Neural crest cell (in vitro differentiated cells): ENCODE results near the gene RELN. TPM values are rescaled to one million over a fixed set of nuclear protein-coding genes. Genes with fewer than 3 reads are reported as not detected.

Experiments used
- DNase-seq: peaks from one replicate; pipeline ENCODE4 v3.0.0; 2021; ENCODE audit warnings: low read depth, mixed read lengths, low spot score
- H3K27ac Mint-ChIP-seq: one replicate; pipeline ENCODE4 v1.8.0; 2021; ENCODE audit warnings: mild to moderate bottlenecking, mixed read lengths; ENCODE audit not compliant: unreplicated experiment
- H3K27me3 Mint-ChIP-seq: 2 replicates; pipeline ENCODE4 v1.8.0; 2021; ENCODE audit warnings: low read depth, mild to moderate bottlenecking, mixed read lengths
- H3K36me3 Mint-ChIP-seq: 2 replicates; pipeline ENCODE4 v1.8.0; 2021; ENCODE audit warnings: low read depth, mild to moderate bottlenecking, mixed read lengths
- H3K4me1 Mint-ChIP-seq: 2 replicates; pipeline ENCODE4 v1.8.0; 2021; ENCODE audit warnings: mixed read lengths
- H3K4me3 Mint-ChIP-seq: one replicate; pipeline ENCODE4 v1.8.0; 2021; ENCODE audit warnings: mild to moderate bottlenecking, mixed read lengths
- H3K9me3 Mint-ChIP-seq: 2 replicates; pipeline ENCODE4 v1.8.0; 2021; ENCODE audit warnings: mixed read lengths
- CTCF ChIP-seq: fragments of 200-600 bp; sonication (generic); conservative IDR thresholded peaks from 2 replicates; pipeline ENCODE4 v1.5.0; 2021; ENCODE audit warnings: antibody characterized with exemption, mild to moderate bottlenecking
- total RNA-seq: library from RNA; stranded (reverse); gene quantifications from 2 replicates; pipeline ENCODE4 v1.2.1, GENCODE V29; 2021

Gene RELN
- total RNA-seq, 1 donor from 2014 or later = 0.02 TPM

DNA sequence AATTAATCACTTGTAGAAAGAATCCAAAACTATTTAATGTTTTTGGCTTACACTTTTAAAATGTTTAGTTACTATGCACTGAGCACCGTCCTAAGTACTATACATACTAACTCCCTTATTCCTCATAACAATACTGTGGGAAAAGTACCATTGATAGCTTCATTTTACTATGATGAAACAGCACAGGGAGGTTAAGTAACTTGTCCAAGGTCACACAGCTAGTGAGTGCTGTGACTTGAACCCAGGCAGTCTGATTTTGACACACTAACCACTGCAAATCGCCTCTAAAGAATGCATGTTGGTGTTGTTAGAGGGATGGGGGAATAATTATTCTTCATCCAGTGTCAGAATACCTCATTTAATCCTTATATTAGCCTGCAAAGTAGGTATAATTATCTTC lies 1.9 kb upstream of the RELN start:
- TF ChIP-seq CTCF = no peak
- Mint-ChIP-seq H3K27me3 (peaks cover 63% of the 10 kb centered on the region), H3K36me3 (no peaks in the 10 kb centered on the region), H3K9me3 (no peaks in the 10 kb centered on the region), H3K4me1 (peaks cover 5% of the 10 kb centered on the region), H3K27ac (no peak overlapping the region), H3K4me3 (no peak overlapping the region)
- no peak for DNase-seq

- peaks cover 5% of the 10 kb centered on the region for H3K4me1 Mint-ChIP-seq
- no peak for TF ChIP-seq CTCF
- H3K27me3 Mint-ChIP-seq = peaks cover 67% of the 10 kb centered on the region
- DNase-seq = no peak
- no peaks in the 10 kb centered on the region for H3K9me3 Mint-ChIP-seq
- H3K4me3 Mint-ChIP-seq = no peak overlapping the region
- H3K27ac Mint-ChIP-seq = no peak overlapping the region
- H3K36me3 Mint-ChIP-seq = no peaks in the 10 kb centered on the region
Observed at GRCh38 chr7:103990991-103991390, 1.5 kb upstream of the RELN start.

GRCh38 chr7:103989785-103990767 lies 618 bp upstream of the RELN start:
- no peaks in the 10 kb centered on the region for H3K9me3 Mint-ChIP-seq
- no peak overlapping the region for H3K27ac Mint-ChIP-seq
- peak; percentile 26 for DNase-seq
- peaks cover 5% of the 10 kb centered on the region for H3K4me1 Mint-ChIP-seq
- H3K36me3 Mint-ChIP-seq = no peaks in the 10 kb centered on the region
- H3K4me3 Mint-ChIP-seq = peak overlapping the region; percentile 60
- H3K27me3 Mint-ChIP-seq = peaks cover 76% of the 10 kb centered on the region
- peak; percentile 38 for TF ChIP-seq CTCF

DNA sequence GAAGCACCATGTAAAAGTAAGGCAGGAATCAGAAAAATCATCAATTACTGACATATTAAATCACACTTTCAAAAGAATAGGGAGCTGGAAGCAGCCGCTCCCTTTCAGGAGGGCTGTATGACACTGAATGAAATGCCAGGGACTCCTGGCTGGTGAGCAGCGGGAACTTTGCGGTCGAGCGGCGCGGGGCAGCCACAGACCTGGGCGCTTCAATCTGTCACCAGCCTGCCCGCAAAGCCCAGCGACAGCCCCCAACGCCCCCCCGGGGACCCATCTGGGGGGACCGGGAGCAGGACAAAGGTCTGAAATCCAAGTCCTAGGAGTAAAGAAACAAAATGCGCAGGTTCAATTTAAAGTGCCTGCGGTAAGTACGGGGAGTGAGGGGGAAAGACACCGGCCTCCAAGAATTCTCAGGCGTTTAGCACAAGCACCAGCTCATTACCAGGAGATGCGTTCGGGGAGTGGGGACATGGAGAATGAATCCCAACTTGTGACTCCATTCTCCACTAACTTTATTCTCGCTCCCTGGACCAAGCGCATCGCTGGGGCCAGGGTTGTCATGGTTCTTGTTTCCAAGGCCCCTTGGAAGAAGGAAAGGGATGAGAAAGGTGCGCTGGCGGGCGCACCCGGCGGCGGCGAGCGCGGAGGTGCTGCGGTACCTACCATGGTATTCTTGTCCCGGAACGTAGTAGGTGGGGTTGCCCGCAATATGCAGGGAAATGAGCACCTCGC lies 824 bp downstream of the RELN start:
- Mint-ChIP-seq H3K4me1 (peaks cover 5% of the 10 kb centered on the region), H3K27ac (no peak overlapping the region), H3K9me3 (no peaks in the 10 kb centered on the region), H3K36me3 (no peaks in the 10 kb centered on the region), H3K4me3 (peak overlapping the region; percentile 44), H3K27me3 (peaks cover 89% of the 10 kb centered on the region)
- no peak for DNase-seq
- TF ChIP-seq CTCF = no peak

- Mint-ChIP-seq H3K4me3 (no peak overlapping the region), H3K27ac (no peak overlapping the region), H3K4me1 (peaks cover 5% of the 10 kb centered on the region), H3K27me3 (peaks cover 93% of the 10 kb centered on the region), H3K36me3 (no peaks in the 10 kb centered on the region), H3K9me3 (no peaks in the 10 kb centered on the region)
- DNase-seq = no peak
- no peak for TF ChIP-seq CTCF
Observed at GRCh38 chr7:103987451-103987850, 2.0 kb downstream of the RELN start.
